ENCODE measurements around the gene FAM180A. TPM values are rescaled to one million over a fixed set of nuclear protein-coding genes. Genes with fewer than 3 reads are reported as not detected.

Gene FAM180A
- total and polyA plus RNA-seq, 9 of the 15 experiments (the other 6 are each of a cell fraction or from before 2014, with no cell fraction given): not detected

GRCh38 chr7:135786911-135787310 lies 38.3 kb upstream of the FAM180A start:
- H3K9me1 ChIP-seq (ENCODE audit: control insufficient read depth, insufficient read depth, low read length): no peaks in the 10 kb centered on the region
- WGBS (ENCODE audit: insufficient coverage, low coverage, missing lambda C conversion rate): 0% methylated on average over 3 of the region's 3 CpGs
- POLR2A ChIA-PET: no interaction called here
- no peaks in the 10 kb centered on the region for H4K20me1 ChIP-seq (replicated peaks; ENCODE audit: control insufficient read depth, insufficient read depth, low read length)
- H3K4me3 ChIP-seq: no peak overlapping the region
- H3K4me1 ChIP-seq (replicated peaks in 1 of 2; ENCODE audit: control insufficient read depth in 2 of 2, insufficient read depth in 2 of 2, low read length in 2 of 2): no peaks in the 10 kb centered on the region; a peak in 2 of 5 replicates
- intact Hi-C loops (cut with micrococcal nuclease): no loop called here
- H3K36me3 ChIP-seq (ENCODE audit: control insufficient read depth, insufficient read depth, low read length): no peaks in the 10 kb centered on the region
- H3K9ac ChIP-seq (ENCODE audit: insufficient read depth in 1 of 2, low read depth in 2 of 2, low read length in 2 of 2): no peak overlapping the region
- BruUV-seq (replicated peaks): no TSS peak
- H3K79me2 ChIP-seq (ENCODE audit: control insufficient read depth, insufficient read depth, low read length): no peaks in the 10 kb centered on the region
- in situ Hi-C loops (cut with MboI): no loop called here
- H3K4me2 ChIP-seq (ENCODE audit: insufficient read depth, low read length): no peak overlapping the region
- ATAC-seq (no peak), DNase-seq (ENCODE audit: extremely low read depth in 1 of 4, low spot score in 3 of 4) (no peak), FAIRE-seq (no peak)
- peaks cover 48 to 51% of the 10 kb centered on the region in 2 experiments for H3K27me3 ChIP-seq (ENCODE audit: control insufficient read depth in 2 of 2, insufficient read depth in 2 of 2, low read length in 2 of 2)
- H3K27ac ChIP-seq (ENCODE audit: extremely low read depth, low read depth, low read length): no peak overlapping the region
- H3K9me3 ChIP-seq (replicated peaks; ENCODE audit: control insufficient read depth, insufficient read depth, low read depth, low read length): no peaks in the 10 kb centered on the region
- CTCF ChIA-PET (ENCODE audit: low intra/inter-chr PET ratio): no interaction called here
- H2AFZ ChIP-seq (ENCODE audit: low read depth, low read length): no peak overlapping the region
- TF ChIP-seq ZBTB11 (CRISPR knock-in tag; IDR thresholded peaks at IDR 0.05) (no peak), CHD7 (IDR thresholded peaks at IDR 0.05; ENCODE audit: low read depth, low read length) (no peak), MCM2 (IDR thresholded peaks at IDR 0.05; ENCODE audit: low read depth) (no peak), BHLHE40 (IDR thresholded peaks at IDR 0.05; ENCODE audit: low read length) (no peak), SRF (CRISPR knock-in tag; IDR thresholded peaks at IDR 0.05) (no peak), PTBP1 (IDR thresholded peaks at IDR 0.05; ENCODE audit: low read depth, low read length) (no peak), RBFOX2 (IDR thresholded peaks at IDR 0.05; ENCODE audit: low read depth, low read length) (no peak), NFXL1 (CRISPR knock-in tag; IDR thresholded peaks at IDR 0.05) (no peak)

Data from K562 (cell line).